OCI-LY1 (cell line): ENCODE measurements around the gene AP2B1.

Source experiments
- EZH2 ChIP-seq: fragments of 200-600 bp; sonication (generic), shearing (Covaris generic); IDR thresholded peaks from 2 replicates; pipeline ENCODE4 v1.8.0; 2017; ENCODE audit warnings: borderline replicate concordance, mixed run types, mild to moderate bottlenecking, antibody characterized with exemption, low read length, moderate library complexity, mixed read lengths
- TF ChIP-seq, protein P1 (sequence below): fragments of 200-600 bp; sonication (generic), shearing (Covaris generic); IDR thresholded peaks from 2 replicates; pipeline ENCODE4 v1.5.1; 2017; ENCODE audit warnings: mild to moderate bottlenecking, antibody characterized with exemption, low read length, moderate library complexity, mixed read lengths

DNA sequence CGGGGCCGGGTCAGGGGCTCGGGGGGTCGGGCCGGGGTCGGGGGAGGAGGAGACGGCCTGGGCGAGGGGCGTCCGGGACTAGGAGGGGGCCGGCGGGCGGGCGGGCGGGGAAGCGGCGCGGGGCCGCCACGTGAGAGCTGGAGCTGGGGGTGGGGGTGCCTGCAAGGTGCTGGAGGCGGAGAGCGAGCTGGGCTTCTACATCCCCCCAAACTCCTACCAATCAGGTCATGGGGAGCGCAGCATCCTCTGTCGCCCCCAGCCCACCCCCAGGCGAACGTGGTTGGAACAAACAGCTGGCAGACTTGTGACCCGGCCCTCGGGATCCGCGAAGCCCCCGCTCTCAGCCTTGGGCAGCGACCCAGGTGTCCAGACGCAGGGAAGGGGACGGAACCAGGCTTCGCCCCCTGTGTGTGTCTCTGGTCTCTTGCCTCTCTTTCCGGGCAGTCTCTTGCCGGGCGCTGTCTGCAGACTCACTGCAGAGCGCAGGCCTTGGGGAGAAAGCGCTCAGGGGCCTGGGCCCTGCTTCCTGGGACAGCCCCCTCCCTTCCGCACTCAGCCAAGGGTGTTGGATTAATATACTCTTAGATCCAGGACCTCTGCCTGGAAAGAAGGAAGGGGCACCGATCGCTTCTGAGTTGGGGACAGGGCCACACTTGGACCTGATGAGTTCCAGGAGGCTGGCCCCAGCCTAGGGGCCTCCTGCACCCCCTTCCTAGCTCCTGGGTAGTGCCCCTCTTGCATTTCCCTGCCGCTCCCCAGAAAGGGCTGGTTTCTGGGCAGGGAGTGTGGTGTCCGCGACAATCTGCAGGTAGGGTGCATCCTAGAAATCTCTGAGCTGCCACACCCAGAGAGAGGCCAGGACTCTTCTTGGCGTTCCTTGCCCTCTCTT is 145.0 kb downstream of the AP2B1 start:
- TF ChIP-seq, protein P1, sequence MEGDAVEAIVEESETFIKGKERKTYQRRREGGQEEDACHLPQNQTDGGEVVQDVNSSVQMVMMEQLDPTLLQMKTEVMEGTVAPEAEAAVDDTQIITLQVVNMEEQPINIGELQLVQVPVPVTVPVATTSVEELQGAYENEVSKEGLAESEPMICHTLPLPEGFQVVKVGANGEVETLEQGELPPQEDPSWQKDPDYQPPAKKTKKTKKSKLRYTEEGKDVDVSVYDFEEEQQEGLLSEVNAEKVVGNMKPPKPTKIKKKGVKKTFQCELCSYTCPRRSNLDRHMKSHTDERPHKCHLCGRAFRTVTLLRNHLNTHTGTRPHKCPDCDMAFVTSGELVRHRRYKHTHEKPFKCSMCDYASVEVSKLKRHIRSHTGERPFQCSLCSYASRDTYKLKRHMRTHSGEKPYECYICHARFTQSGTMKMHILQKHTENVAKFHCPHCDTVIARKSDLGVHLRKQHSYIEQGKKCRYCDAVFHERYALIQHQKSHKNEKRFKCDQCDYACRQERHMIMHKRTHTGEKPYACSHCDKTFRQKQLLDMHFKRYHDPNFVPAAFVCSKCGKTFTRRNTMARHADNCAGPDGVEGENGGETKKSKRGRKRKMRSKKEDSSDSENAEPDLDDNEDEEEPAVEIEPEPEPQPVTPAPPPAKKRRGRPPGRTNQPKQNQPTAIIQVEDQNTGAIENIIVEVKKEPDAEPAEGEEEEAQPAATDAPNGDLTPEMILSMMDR, result no peak
- TF ChIP-seq EZH2, result no peak
